22Rv1 (cell line): ENCODE results near the gene ZSWIM5.

Experiments used
- CTCF ChIP-seq: fragments of 450-650 bp; IDR thresholded peaks from 2 replicates; pipeline ENCODE4 v1.5.1; 2017; ENCODE audit warnings: mild to moderate bottlenecking
- ZFX ChIP-seq: fragments of 450-650 bp; IDR thresholded peaks from 2 replicates; pipeline ENCODE4 v1.6.1; 2017; ENCODE audit warnings: antibody characterized with exemption, borderline replicate concordance

- no peak for TF ChIP-seq CTCF
- no peak for TF ChIP-seq ZFX
Observed at GRCh38 chr1:45206808-45207623, 611 bp upstream of the ZSWIM5 start.
